Cortex of kidney (tissue), 1 donor: ENCODE measurements around the gene SORCS3.

ENCODE experiments used
- DNase-seq: peaks from one replicate; lab custom pipeline; 2025; lab: John Stamatoyannopoulos, UW

Gene SORCS3

DNA sequence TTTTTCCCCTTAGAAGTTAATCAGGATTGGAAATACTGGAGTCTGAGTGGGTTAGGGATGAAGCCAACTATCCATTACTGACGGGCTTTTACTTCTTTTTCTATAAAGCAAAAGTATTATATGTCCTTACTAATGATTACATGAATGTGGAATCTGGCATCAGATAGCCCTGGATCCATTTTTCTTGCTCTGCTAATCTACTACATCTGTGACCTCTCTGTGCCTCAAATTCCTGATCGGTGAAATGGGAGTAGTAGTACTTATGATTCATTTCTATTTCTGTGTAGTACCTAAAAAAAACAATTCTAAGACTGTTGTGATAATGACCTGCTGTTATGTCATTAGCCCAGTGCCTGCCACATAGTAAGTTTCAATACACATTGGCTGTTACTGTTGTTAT is 621.6 kb downstream of the SORCS3 start:
- no peak for DNase-seq

DNA sequence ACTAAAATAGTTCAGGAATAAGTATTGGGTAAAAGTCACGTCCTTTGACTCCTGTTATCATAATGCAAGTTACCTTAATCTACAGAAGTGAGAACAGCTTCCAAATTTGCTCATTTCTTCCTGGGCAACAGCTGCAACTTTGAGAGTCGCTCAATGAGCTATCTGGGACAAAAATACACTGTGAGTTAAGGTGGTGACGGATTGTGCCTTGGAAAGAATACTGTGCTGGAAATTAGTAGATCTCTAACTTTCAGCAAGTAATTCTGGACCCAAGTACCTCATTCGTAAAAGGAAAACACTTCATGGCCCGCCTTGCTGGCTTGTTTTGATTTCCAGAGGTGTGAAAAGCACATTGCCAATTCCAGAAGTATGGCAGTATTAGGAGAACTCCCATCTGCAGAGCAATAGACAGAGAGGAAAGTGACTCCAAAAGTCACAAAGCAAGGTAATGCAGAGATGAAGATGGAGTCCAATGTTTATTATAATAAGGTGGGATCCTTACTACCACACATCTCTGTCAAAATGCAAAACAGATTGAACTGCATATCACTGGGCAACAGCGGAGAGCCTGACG is 626.0 kb downstream of the SORCS3 start:
- DNase-seq = no peak

DNA sequence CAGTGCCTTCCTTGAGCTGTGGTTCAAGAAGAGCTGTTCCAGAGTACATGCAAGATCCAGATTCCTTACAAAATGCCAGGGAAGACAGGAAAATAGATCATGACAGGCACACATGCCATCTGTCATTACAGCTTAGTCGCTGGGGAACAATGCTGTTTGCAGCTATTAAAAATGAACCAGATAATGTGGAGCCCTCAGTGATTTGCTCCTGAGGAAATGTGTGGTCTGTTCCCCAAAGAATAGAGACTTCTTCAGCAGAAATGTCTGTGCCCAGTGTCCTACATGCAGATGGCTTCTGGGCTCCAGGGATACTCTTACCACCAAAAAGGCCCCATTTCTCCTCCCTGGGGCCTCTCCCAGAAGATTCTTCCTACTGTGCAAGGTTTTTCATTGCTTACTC is 627.9 kb downstream of the SORCS3 start:
- DNase-seq = no peak

DNA sequence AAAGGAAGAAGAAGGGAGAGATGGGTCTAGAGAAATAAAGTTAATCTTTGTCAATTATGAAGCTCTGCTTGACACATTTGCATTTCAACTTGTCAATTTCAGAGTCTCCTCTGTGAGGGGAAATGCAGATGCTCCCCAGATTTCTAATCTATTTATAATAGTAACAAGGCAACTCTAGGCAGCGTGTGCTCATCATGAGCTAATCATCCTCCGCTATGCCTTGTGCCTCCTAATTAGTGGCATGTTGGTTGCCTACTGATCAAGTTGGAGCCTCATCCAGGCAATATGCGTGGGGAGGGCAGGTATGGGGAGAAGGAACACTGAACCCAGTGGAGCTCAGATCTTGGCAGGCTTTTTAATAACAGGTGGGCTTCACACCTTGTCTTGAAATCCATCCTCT is 628.6 kb downstream of the SORCS3 start:
- DNase-seq = no peak

DNA sequence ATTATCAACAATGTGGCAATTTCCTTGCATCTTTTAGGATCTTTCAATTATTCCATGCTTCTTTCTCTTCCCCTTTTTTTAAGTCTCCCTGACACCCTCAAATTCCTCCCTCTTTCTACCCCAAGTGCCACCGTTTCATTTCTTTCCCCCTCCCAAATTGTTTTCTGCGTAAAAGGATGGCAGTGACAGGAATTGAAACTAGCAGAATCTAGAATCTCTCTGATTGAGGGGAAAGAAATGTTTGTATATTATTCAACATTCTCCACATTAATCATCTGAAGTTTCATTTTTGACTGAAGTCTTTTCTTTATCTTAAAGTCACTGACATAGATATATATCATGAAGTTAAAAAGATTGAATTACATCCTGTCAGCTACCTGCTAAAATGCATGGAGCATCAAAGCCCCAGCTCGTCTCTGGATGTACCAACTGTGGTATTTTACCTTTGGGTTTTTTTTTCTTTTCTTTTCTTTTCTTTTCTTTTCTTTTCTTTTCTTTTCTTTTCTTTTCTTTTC is 633.5 kb downstream of the SORCS3 start:
- DNase-seq = no peak

DNA sequence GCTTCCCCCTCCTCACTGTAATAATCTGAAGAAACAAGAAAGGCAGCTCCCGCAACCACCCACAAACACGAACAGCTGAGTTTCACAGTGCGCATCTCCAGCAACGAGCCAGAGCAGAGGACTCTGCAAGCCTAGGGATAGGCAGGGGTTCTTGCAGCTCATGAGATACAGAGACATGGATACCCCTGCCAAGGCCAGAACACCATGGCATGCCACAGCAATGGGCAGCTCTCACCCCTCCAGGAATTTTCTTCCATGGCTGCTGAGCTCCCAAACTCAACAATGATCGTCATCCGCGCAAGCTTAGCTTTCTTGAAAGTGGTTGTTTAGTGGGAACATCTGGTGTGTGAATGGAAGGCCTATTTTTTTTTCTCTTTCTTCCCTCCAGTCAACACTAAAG is 637.3 kb downstream of the SORCS3 start:
- no peak for DNase-seq

DNA sequence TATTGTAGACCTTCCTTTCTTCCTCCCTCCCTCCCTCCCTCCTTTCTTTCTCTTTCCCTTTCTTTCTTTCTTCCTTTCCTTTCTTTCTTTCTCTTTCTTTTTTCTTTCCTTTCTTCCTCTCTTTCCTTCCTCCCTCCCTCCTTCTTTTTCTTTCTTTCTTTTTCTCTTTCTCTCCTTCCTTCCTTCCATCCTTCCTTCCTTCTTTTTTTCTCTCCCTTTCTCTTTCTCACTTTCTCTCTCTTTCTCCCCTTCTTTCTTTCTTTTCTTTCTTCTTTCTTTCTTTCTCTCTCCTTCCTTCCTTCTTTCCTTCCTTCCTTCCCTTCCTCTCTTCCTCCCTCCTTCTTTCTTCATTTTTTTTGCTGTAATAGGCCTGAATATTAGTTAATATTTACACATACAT is 638.0 kb downstream of the SORCS3 start:
- no peak for DNase-seq

DNA sequence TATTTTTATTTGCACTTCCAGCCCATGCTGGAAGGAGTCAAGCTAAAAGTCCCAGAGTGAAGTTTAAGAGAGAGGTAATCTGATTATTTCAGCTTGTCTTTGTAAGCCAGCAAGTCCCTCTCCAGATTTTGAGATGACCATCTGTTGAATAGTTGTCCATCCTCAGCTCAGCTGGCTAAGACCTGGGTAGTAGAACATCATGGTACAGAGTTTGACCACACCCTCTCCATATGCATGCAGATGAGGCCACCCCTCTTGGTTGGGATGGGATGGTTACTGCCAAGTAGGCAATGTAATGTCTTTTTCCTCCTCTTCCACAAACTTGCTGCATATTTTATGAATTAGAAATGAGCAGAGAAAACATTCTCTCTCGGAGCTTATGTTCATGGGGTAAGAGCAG is 639.8 kb downstream of the SORCS3 start:
- no peak for DNase-seq

DNA sequence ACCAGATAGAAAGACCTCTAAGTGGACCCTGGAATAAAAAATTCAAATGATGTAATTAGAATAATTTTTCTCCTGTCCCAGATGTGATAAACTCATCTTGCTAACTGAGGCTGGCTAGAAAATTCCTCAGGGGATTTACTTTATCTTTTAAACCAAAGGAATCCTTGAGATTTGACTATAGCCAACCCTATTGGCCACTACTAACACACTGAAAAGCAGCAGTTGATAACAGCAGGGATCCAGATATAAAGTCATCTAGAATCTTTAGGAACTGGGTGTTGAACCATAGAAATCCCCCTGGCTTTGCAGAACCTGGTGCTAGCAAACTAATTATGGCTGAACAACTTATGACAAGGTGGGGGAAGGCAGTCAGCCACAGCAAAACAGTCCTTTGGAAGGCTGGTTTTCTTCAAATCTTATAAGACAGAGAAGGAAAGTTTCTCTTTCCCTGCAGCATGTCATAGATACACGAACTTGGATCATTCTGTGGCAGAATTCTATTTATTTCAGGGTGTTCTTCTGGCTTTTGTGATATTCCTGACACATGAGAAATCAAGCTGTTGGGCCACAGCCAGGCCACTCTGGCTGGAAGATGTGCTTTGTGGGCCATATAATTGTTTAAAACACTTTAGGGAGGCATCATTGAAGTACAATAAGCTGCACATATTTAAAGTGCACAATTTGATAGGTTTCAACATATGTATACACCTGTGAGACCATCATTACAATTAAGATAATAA is 643.6 kb downstream of the SORCS3 start:
- DNase-seq = no peak

DNA sequence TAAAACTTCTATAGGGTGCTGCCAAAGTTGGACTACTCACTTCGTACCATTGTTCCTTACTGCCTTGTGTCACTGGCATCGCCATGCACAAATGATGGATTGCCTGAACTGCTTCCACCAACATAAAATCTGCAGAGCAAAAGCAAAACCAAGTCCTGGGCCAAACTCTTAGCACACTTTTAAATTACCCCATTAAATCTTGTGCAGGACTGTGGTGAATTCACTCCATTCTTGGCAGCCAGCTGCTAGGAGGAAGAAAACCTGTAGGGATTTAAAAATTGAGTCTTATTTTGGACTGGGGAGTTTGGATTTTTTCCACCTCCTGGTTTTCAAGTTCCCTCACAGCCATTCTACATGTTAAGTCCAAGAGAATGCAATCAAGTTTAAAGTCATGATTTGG is 646.9 kb downstream of the SORCS3 start:
- no peak for DNase-seq

DNA sequence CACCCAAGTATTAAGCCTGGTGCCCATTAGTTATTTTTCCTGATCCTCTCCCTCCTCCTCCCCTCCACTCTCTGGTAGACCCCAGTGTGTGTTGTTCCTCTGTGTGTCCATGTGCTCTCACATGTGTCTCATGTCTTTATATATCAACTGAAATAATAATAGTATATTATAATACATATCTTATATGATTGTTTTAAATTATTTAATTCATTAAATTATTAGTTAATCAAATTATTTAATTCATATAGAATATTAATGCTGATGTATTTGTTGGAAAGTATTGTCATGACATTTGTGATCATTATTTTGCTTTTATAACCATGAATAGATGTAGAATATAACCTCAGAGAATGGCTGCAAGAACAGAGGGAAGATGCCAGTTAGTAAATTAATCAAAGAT is 647.5 kb downstream of the SORCS3 start:
- no peak for DNase-seq

DNA sequence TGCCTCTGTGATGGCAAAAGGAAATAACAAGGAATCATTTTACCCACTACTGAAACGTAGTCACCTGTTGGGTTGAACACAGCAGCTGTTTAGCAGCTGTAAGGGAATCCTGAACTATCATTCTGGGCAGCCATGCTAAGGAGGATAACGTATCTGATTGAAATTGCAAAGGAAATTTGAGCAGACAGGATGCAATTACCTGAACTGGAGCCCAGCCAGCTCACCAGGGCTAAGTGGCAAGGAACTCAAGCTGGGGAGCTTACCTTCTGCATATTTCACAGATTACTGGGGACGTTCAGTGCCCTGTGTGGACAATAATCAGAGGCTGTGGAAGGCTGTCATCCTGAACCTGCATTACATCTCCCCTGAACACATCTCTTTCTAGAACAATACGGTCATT is 650.5 kb downstream of the SORCS3 start:
- DNase-seq = no peak

DNA sequence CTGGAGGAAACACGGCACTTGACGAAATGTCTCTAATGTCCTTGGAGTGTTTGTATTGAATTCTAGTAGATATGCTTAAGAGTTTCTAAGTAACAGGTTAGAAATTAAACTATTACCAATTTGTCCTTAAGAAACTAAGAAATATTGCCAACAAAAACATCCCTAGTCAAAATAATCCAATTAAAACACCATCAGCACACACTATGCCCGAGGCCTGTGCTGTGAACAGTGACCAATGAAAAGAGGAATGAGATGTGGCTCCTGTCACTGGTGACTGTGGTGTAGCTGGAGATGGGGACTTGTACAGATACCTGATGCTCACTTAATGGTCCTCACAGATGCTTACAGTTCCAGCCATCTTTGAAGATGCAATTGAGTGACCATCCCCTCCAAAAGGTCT is 651.1 kb downstream of the SORCS3 start:
- no peak for DNase-seq
